Measurements from ENCODE around the gene WDPCP.
"Not testable (repeated sequence)": the region's sequence is repeated elsewhere in the genome, so short reads cannot be mapped to it uniquely, and the experiment has no call there.

The WDPCP gene

GRCh38 chr2:63591566-63592175 lies 3.4 kb upstream of the WDPCP start:
- in situ Hi-C loops (cut with MboI; ENCODE audit: low sequenced_read_pairs): no loop called here

- in situ Hi-C loops (cut with MboI; ENCODE audit: low sequenced_read_pairs): no loop called here
Observed at GRCh38 chr2:63590626-63591408, 2.5 kb upstream of the WDPCP start.

GRCh38 chr2:63589148-63589958 lies 1.1 kb upstream of the WDPCP start:
- in situ Hi-C loops (cut with MboI; ENCODE audit: low sequenced_read_pairs): no loop called here

DNA sequence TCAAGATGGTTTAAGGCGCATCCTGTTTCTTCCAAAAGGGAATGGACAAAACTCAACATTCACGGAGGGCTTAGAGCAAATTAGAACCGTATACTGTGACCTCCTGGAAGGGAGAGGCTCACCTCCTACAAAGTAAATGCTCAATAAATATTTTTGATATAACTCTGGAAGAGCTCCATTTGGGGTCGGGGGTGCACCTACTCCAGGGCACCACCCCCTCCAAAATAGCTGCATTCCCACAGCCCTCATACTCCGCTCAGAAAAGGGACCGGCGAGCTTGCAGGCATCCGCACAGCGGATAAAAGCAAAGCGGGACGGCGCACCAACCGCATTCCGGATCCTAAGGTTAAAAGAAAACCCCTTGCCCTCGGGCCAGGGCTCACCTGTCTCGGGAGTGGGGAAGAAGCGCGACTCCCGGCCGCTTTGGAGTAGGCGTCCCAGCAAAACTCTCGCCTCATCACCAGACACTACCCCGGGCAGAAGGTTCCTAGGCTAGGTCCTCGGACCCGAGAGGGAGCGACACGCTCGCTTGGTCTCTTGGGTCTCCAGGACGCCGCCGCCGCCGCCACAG lies 378 bp downstream of the WDPCP start:
- in situ Hi-C loops (cut with MboI; ENCODE audit: low sequenced_read_pairs): no loop called here

DNA sequence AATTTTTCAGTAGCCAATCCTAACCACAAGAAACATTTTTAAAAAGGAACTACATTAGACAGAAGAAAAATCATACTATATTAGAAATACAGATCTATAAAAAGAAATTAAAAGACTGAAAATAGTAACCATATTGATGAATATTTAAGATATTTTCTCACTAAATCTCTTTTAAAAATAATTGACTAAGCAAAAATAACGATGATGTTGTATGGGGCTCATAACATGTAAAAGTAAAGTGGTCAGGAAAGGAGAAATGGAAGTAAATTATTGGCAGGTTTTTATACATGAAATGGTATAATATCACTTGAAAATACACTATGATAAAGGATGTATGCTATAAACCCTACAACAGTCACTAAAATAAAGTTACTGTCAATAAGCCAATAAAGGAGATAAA lies 5.4 kb downstream of the WDPCP start:
- in situ Hi-C loops (cut with MboI; ENCODE audit: low sequenced_read_pairs): no loop called here

GRCh38 chr2:63581298-63581961 lies 6.8 kb downstream of the WDPCP start:
- in situ Hi-C loops (cut with MboI; ENCODE audit: low sequenced_read_pairs): no loop called here

- in situ Hi-C loops (cut with MboI; ENCODE audit: low sequenced_read_pairs): no loop called here
Observed at GRCh38 chr2:63580651-63581297, 7.5 kb downstream of the WDPCP start.

GRCh38 chr2:63578767-63579166 lies 9.5 kb downstream of the WDPCP start:
- in situ Hi-C loops (cut with MboI; ENCODE audit: low sequenced_read_pairs): no loop called here

DNA sequence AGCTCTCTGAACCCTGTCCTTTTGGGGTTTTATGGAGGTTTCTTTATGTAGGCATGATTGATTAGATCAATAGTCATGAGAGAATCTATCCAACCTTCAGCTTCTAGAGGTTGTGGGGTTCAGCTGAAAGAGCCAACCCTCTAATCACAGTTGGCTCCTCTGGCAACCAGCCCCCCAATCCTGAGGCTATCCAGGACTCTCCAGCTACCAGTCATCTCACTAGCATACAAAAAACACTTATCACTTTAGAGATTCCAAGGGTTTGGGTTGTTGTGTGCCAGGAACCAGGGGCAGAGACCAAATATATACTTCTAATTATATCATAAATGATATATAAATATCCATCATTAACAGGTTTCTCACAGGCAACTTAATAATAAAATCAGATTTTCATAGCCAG lies 11.7 kb downstream of the WDPCP start:
- in situ Hi-C loops (cut with MboI; ENCODE audit: low sequenced_read_pairs): no loop called here

GRCh38 chr2:63573726-63574345 lies 14.4 kb downstream of the WDPCP start:
- in situ Hi-C loops (cut with MboI; ENCODE audit: low sequenced_read_pairs): not testable (repeated sequence)

DNA sequence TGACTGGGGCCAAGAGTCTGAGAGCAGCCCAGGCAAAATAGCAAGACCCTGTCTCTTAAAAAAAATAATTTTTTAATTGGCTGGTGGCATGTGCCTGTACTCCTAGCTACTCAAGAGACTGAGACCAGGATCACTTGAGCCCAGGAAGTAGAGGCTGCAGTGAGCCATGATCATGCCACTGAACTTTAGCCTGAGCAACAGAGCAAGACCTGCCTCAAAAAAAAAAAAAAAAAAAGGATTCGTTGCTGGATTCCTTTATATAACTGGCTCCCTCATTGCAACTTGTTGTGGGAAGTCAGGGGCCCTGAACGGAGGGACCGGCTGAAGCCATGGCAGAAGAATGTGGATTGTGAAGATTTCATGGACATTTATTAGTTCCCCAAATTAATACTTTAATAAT lies 15.3 kb downstream of the WDPCP start:
- in situ Hi-C loops (cut with MboI; ENCODE audit: low sequenced_read_pairs): not testable (repeated sequence)

- in situ Hi-C loops (cut with MboI; ENCODE audit: low sequenced_read_pairs): no loop called here
Observed at GRCh38 chr2:63572001-63572400, 16.3 kb downstream of the WDPCP start.

GRCh38 chr2:63571291-63571690 lies 17.0 kb downstream of the WDPCP start:
- in situ Hi-C loops (cut with MboI; ENCODE audit: low sequenced_read_pairs): no loop called here

DNA sequence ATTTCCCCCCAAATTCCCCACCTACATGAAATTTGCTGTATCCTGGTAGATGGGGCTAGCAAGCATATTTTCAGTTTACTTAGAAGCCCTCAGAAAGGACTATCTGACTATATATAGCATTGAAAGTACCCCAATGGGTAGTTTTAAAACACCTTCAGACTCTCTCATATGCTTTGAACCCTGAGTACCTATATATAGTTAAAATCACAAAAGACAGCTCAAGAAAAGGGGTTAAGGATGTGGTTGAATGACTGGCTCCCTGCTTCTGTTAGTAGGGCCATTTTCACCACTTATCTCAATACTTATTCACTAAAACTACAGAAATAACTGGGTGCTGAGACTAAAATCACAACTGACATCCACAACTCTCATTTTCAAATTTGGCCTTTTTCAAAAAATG lies 18.5 kb downstream of the WDPCP start:
- in situ Hi-C loops (cut with MboI; ENCODE audit: low sequenced_read_pairs): no loop called here

DNA sequence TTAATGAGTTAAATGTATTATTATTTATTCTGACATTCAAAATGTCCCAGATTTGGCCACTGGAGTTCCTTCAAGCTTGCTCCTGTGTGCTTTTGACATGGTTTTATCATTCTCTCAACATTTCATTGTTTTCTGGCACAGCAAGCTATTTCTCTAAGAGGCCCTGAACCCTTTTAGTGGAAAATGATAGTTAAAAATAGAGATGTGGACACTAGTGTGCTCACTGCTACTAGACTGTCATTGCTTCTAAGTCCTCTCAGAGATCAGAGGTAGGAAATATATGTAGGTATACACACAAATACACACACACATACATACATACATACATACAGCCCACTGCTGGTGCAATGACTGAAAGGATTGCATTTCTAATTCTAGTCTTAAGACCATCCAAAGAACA lies 25.5 kb downstream of the WDPCP start:
- in situ Hi-C loops (cut with MboI; ENCODE audit: low sequenced_read_pairs): no loop called here

- in situ Hi-C loops (cut with MboI; ENCODE audit: low sequenced_read_pairs): not testable (repeated sequence)
Observed at GRCh38 chr2:63558922-63559321, 29.4 kb downstream of the WDPCP start.

DNA sequence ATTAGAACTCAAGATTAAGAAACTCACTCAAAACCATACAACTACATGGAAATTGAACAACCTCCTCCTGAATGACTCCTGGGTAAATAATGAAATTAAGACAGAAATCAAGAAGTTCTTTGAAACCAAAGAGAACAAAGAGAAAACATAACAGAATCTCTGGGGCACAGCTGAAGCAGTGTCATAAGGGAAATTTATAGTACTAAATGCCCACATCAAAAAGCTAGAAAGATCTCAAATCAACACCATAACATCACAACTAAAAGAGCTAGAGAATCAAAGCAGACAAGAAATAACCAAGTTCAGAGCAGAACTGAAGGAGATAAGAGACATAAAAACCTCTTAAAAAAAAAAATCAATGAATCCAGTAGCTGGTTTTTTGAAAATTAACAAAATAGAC lies 30.5 kb downstream of the WDPCP start:
- in situ Hi-C loops (cut with MboI; ENCODE audit: low sequenced_read_pairs): not testable (repeated sequence)

DNA sequence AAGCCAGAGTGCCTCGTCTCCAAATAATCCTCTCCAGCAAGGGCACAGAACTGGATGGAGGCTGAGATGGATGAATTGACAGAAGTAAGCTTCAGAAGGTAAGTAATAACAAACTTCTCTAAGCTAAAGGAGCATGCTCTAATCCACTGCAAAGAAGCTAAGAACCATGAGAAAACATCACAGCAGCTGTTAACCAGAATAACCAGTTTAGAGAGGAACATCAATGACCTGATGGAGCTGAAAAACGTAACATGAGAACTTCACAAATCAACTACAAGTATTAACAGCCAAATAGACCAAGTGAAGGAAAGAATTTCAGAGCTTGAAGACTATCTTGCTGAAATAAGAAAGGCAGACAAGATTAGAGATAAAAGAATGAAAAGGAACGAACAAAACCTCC lies 32.3 kb downstream of the WDPCP start:
- in situ Hi-C loops (cut with MboI; ENCODE audit: low sequenced_read_pairs): no loop called here

GRCh38 chr2:63555299-63555698 lies 33.0 kb downstream of the WDPCP start:
- in situ Hi-C loops (cut with MboI; ENCODE audit: low sequenced_read_pairs): no loop called here

DNA sequence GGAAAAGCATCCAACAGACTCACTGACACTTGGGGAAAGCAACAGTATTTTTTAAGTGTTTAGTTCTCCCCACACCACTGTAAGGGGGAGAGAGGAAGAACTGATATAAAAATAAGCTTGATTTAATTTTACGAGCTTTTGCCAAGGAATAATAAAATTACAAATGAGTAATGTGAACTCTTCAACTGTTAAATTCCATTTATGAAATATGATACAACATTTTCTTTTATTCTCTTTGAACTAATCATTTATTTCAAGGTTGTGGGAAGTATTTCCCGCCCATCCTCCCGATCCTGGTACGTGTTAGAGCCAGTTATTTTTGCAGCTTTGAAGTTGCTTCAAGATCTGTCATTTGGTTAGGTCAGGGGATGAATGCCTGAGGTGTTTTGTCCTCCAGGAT lies 35.2 kb downstream of the WDPCP start:
- in situ Hi-C loops (cut with MboI; ENCODE audit: low sequenced_read_pairs): no loop called here

All from hTERT RPE-1 (cell line).